IPS-15b (cell line): ENCODE results near the gene OLFML2B.

Experiments
- H3K27me3 ChIP-seq: one replicate; pipeline ENCODE4 v1.6.1; 2013; ENCODE audit warnings: low read length; ENCODE audit not compliant: control insufficient read depth, insufficient read depth
- H3K36me3 ChIP-seq: one replicate; pipeline ENCODE4 v1.6.1; 2013; ENCODE audit warnings: low read length; ENCODE audit not compliant: control insufficient read depth, insufficient read depth
- H3K4me1 ChIP-seq: one replicate; pipeline ENCODE4 v1.6.1; 2013; ENCODE audit warnings: mild to moderate bottlenecking, low read length; ENCODE audit not compliant: control insufficient read depth, insufficient read depth
- H3K4me3 ChIP-seq: one replicate; pipeline ENCODE4 v1.5.1; 2013; ENCODE audit warnings: low read depth, low read length
- H3K9ac ChIP-seq: one replicate; pipeline ENCODE4 v1.6.1; 2013; ENCODE audit warnings: low read depth, mild to moderate bottlenecking, low read length
- H3K9me3 ChIP-seq: one replicate; pipeline ENCODE4 v1.6.1; 2013; ENCODE audit warnings: mild to moderate bottlenecking, low read length; ENCODE audit not compliant: control insufficient read depth, insufficient read depth

OLFML2B gene

GRCh38 chr1:161986328-161986727 lies 37.3 kb downstream of the OLFML2B start:
- H3K9ac ChIP-seq: no peak overlapping the region
- H3K4me1 ChIP-seq: no peaks in the 10 kb centered on the region
- no peaks in the 10 kb centered on the region for H3K36me3 ChIP-seq
- H3K4me3 ChIP-seq: no peak overlapping the region
- H3K9me3 ChIP-seq: no peaks in the 10 kb centered on the region
- H3K27me3 ChIP-seq: no peaks in the 10 kb centered on the region

GRCh38 chr1:161985301-161985822 lies 38.3 kb downstream of the OLFML2B start:
- no peaks in the 10 kb centered on the region for H3K36me3 ChIP-seq
- no peak overlapping the region for H3K9ac ChIP-seq
- H3K4me3 ChIP-seq: no peak overlapping the region
- no peaks in the 10 kb centered on the region for H3K9me3 ChIP-seq
- H3K27me3 ChIP-seq: no peaks in the 10 kb centered on the region
- no peaks in the 10 kb centered on the region for H3K4me1 ChIP-seq

GRCh38 chr1:161983725-161984124 lies 39.9 kb downstream of the OLFML2B start:
- H3K4me1 ChIP-seq: no peaks in the 10 kb centered on the region
- no peaks in the 10 kb centered on the region for H3K9me3 ChIP-seq
- H3K9ac ChIP-seq: no peak overlapping the region
- H3K27me3 ChIP-seq: no peaks in the 10 kb centered on the region
- no peaks in the 10 kb centered on the region for H3K36me3 ChIP-seq
- H3K4me3 ChIP-seq: no peak overlapping the region

- no peaks in the 10 kb centered on the region for H3K36me3 ChIP-seq
- no peaks in the 10 kb centered on the region for H3K27me3 ChIP-seq
- no peak overlapping the region for H3K9ac ChIP-seq
These were observed 40.8 kb downstream of the OLFML2B start for GRCh38 chr1:161982917-161983316.

GRCh38 chr1:161982507-161982895 lies 41.2 kb downstream of the OLFML2B start:
- Histone ChIP-seq H3K36me3 (no peaks in the 10 kb centered on the region), H3K4me1 (no peaks in the 10 kb centered on the region), H3K9me3 (no peaks in the 10 kb centered on the region), H3K27me3 (no peaks in the 10 kb centered on the region), H3K9ac (no peak overlapping the region), H3K4me3 (no peak overlapping the region)

More at GRCh38 chr1:161982917-161983316, 40.8 kb downstream of the OLFML2B start:
- Histone ChIP-seq H3K4me1 (no peaks in the 10 kb centered on the region), H3K9me3 (no peaks in the 10 kb centered on the region), H3K4me3 (no peak overlapping the region)

- Histone ChIP-seq H3K27me3 (no peaks in the 10 kb centered on the region), H3K9ac (no peak overlapping the region), H3K36me3 (no peaks in the 10 kb centered on the region), H3K4me1 (no peaks in the 10 kb centered on the region), H3K9me3 (no peaks in the 10 kb centered on the region), H3K4me3 (no peak overlapping the region)
These were observed 41.7 kb downstream of the OLFML2B start for GRCh38 chr1:161981735-161982506.

- Histone ChIP-seq H3K36me3 (no peaks in the 10 kb centered on the region), H3K27me3 (no peaks in the 10 kb centered on the region), H3K9me3 (no peaks in the 10 kb centered on the region), H3K4me3 (no peak overlapping the region), H3K4me1 (no peaks in the 10 kb centered on the region), H3K9ac (no peak overlapping the region)
These were observed 42.5 kb downstream of the OLFML2B start for GRCh38 chr1:161981126-161981525.

- no peak overlapping the region for H3K4me3 ChIP-seq
- no peaks in the 10 kb centered on the region for H3K36me3 ChIP-seq
- H3K9ac ChIP-seq: no peak overlapping the region
- no peaks in the 10 kb centered on the region for H3K27me3 ChIP-seq
- no peaks in the 10 kb centered on the region for H3K9me3 ChIP-seq
- H3K4me1 ChIP-seq: no peaks in the 10 kb centered on the region
These were observed 45.5 kb downstream of the OLFML2B start for GRCh38 chr1:161978011-161978790.

- Histone ChIP-seq H3K9ac (no peak overlapping the region), H3K9me3 (no peaks in the 10 kb centered on the region), H3K4me1 (no peaks in the 10 kb centered on the region), H3K27me3 (no peaks in the 10 kb centered on the region), H3K36me3 (no peaks in the 10 kb centered on the region), H3K4me3 (no peak overlapping the region)
These were observed 49.5 kb downstream of the OLFML2B start for GRCh38 chr1:161973924-161974845.

GRCh38 chr1:161972828-161973227 lies 50.8 kb downstream of the OLFML2B start:
- H3K27me3 ChIP-seq: no peaks in the 10 kb centered on the region
- H3K9ac ChIP-seq: no peak overlapping the region
- no peaks in the 10 kb centered on the region for H3K9me3 ChIP-seq
- no peaks in the 10 kb centered on the region for H3K4me1 ChIP-seq
- no peaks in the 10 kb centered on the region for H3K36me3 ChIP-seq
- H3K4me3 ChIP-seq: no peak overlapping the region

- H3K4me3 ChIP-seq: no peak overlapping the region
- H3K9me3 ChIP-seq: no peaks in the 10 kb centered on the region
- no peaks in the 10 kb centered on the region for H3K36me3 ChIP-seq
- no peak overlapping the region for H3K9ac ChIP-seq
- H3K4me1 ChIP-seq: no peaks in the 10 kb centered on the region
- H3K27me3 ChIP-seq: no peaks in the 10 kb centered on the region
These were observed 53.0 kb downstream of the OLFML2B start for GRCh38 chr1:161970633-161971032.
